A172 (cell line): ENCODE results near the gene CASKIN1. TPM values are rescaled to one million over a fixed set of nuclear protein-coding genes. Genes with fewer than 3 reads are reported as not detected.

ENCODE experiments used
- DNase-seq: peaks from one replicate; pipeline ENCODE4 v3.0.0-alpha.2; 2015; ENCODE audit warnings: low spot score
- total RNA-seq: library from RNA; depleted of rRNA; stranded (reverse); fragments of >200 nt; shearing (Covaris generic); gene quantifications from 2 replicates; pipeline ENCODE4 v1.2.3, GENCODE V29; 2014

The CASKIN1 gene
- total RNA-seq, 1 experiment from 2014 or later, result 1.5 TPM

- DNase-seq, result no peak
These were observed 5.6 kb downstream of the CASKIN1 start for GRCh38 chr16:2190659-2191445.

- no peak for DNase-seq
These were observed 6.3 kb downstream of the CASKIN1 start for GRCh38 chr16:2190002-2190658.

- DNase-seq, result no peak
These were observed 7.0 kb downstream of the CASKIN1 start for GRCh38 chr16:2189252-2189893.

GRCh38 chr16:2188395-2188794, 8.0 kb downstream of the CASKIN1 start:
- DNase-seq, result no peak

- no peak for DNase-seq
These were observed 9.2 kb downstream of the CASKIN1 start for GRCh38 chr16:2187212-2187611.

- no peak for DNase-seq
These were observed 9.9 kb downstream of the CASKIN1 start for GRCh38 chr16:2186505-2186904.

GRCh38 chr16:2186064-2186463, 10.3 kb downstream of the CASKIN1 start:
- no peak for DNase-seq

- DNase-seq, result no peak
These were observed 11.4 kb downstream of the CASKIN1 start for GRCh38 chr16:2184962-2185361.

GRCh38 chr16:2184346-2184745, 12.1 kb downstream of the CASKIN1 start:
- DNase-seq, result no peak

- no peak for DNase-seq
These were observed 12.7 kb downstream of the CASKIN1 start for GRCh38 chr16:2183671-2184070.

- DNase-seq, result no peak
These were observed 14.5 kb downstream of the CASKIN1 start for GRCh38 chr16:2181952-2182351.

- no peak for DNase-seq
These were observed 15.2 kb downstream of the CASKIN1 start for GRCh38 chr16:2180962-2181923.

- DNase-seq, result no peak
These were observed 15.9 kb downstream of the CASKIN1 start for GRCh38 chr16:2180461-2180860.

GRCh38 chr16:2179576-2179975, 16.8 kb downstream of the CASKIN1 start:
- DNase-seq, result no peak

GRCh38 chr16:2179107-2179501, 17.3 kb downstream of the CASKIN1 start:
- DNase-seq, result no peak

- no peak for DNase-seq
These were observed 17.9 kb downstream of the CASKIN1 start for GRCh38 chr16:2178321-2179106.

- DNase-seq, result no peak
These were observed 18.8 kb downstream of the CASKIN1 start for GRCh38 chr16:2177561-2177960.

GRCh38 chr16:2177101-2177500, 19.3 kb downstream of the CASKIN1 start:
- DNase-seq, result no peak

- DNase-seq, result no peak
These were observed 20.4 kb downstream of the CASKIN1 start for GRCh38 chr16:2176047-2176446.

- DNase-seq, result no peak
These were observed 21.0 kb downstream of the CASKIN1 start for GRCh38 chr16:2175454-2175853.
